T-helper 2 cell treated with Interferon-gamma antibody and Interleukin-4, amounts not matched to agents 100 ng/mL and 5 ng/mL, for 36 hours (primary cell): ENCODE measurements around the gene PBX4. TPM values are rescaled to one million over a fixed set of nuclear protein-coding genes. Genes with fewer than 3 reads are reported as not detected.
"Not testable (repeated sequence)": the region's sequence is repeated elsewhere in the genome, so short reads cannot be mapped to it uniquely, and the experiment has no call there.

Experiments
- intact Hi-C: fragments of 100-400 bp; cut with micrococcal nuclease; formaldehyde crosslinking; loops from one replicate; pipeline ENCODE4 v1.15.1; 2023
- total RNA-seq: library from RNA; stranded (reverse); gene quantifications from 2 replicates; pipeline ENCODE4 v1.2.3, GENCODE V29; 2022

PBX4 gene
- total RNA-seq, 1 donor from 2014 or later, result 26.0 TPM

DNA sequence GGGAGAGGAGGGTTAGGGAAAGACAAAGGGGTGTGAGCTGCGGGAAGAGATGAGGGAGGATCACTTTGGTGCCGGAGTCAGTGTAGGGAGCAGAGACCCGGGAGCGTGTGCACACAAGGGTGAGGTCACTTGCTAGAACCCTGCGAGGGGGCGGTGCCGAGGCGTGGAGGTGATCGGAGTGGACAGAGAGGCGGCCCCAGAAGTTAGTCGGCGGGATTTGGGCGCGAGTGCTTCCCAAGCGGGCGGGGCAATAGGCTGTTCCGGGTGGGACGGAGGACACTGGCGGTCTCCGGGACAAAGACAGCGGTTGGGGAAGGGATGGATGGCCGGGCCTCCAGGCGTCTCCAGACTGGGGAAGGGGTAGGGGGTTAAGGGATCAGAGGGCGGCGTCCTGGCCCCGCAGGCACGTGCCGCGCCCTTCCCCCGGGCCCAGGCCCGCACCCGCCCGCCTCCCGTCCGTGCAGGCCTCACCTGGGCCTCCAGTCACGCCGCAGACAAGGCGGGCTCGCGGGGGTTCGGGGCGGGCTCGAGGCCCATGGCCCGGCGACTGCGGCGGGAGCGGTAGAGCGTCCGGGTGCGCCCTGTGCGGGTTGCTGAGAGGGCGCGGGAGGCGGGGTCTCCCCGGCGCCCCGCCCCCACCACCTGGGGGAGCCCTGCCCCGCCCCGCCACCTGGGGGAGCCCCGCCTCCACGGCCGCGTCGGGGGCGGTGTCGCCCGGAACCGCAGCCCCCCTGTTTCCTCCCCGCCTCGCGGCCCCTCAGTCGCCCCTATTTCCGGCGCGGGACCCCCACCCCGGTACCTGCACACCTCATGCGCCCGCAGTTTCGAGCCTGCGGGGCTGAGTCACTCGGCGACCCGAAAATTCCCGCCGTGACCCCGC lies 9.4 kb upstream of the PBX4 start, which contains the start of gene LPAR2:
LPAR2 (minus strand) TSS at position 600 of the 880 bp plus-strand sequence. CDS start 945 bp downstream, outside the sequence.
- intact Hi-C loops, result loop anchor here (1.0 to 5.0 kb wide), 3 partner anchors 10 to 86 kb away; partner anchors contain the start of genes GMIP and PBX4

DNA sequence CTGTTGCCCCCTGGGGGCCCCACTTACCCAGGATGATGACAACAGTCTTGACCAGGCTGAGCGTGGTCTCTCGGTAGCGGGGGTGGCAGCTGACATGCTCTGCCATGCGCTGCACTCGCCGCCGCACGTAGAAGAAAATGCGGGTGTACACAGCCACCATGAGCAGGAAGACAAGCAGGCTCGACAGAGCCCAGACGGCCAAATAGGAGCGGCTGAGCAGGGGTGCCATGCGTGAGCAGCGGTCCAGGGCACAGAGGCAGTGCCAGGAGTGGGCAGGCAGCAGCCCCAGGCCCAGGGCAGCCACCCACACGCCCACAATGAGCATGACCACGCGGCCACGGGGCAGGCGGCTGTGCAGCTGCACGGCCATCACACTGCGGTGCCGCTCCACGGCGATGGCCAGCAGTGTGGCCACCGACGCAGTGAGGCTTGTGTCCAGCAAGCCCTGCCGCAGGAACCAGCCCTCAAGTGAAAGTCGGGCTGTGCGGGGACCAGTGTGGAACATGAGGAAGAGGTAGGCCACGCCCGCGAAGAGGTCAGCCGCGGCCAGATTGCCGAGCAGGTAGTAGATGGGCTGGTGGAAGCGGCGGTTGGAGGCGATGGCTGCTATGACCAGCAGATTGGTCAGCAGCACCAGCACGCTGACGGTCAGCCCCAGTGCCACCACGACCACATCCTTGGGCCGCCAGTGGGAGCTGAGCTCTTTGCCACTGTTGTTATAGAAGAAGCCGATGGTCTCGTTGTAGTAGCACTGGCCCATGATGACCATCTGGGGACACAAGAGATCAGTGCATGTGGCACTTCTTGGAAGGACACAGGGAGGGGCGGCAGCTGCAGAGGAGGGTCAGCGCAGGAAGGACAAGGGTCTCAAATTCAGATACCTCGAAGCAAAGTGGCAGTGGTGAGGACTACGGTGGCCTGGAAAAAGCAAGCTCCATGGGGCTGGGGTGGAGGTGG lies 8.3 kb upstream of the PBX4 start:
- intact Hi-C loops, result loop anchor here (1.0 to 5.0 kb wide), 2 partner anchors 17 to 84 kb away; partner anchors contain the start of gene GMIP

DNA sequence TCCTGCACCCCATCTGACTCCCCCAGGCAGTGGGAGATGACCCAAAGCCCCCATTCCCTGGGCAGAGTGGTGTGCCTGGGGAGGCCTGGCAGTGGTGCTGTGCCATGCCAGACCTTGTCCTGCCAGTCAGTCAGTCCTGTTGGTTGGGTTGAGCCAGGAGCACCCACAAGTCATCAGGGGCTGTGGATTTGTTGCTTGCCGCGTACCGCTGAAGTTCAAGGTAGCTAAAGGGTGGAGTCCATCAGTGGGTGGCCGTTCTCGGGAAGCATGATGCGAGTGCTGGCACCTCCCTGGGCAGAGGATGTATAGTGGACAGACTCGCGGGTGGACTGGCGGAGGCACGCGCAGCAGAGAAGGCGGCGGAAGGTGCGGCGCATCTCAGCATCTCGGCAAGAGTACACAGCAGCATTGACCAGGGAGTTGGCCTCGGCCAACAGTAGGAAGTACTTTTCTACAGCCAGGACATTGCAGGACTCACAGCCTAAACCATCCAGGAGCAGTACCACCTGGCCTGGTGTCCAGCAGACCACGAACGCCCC lies 5.6 kb upstream of the PBX4 start:
- intact Hi-C loops, result no loop called here

DNA sequence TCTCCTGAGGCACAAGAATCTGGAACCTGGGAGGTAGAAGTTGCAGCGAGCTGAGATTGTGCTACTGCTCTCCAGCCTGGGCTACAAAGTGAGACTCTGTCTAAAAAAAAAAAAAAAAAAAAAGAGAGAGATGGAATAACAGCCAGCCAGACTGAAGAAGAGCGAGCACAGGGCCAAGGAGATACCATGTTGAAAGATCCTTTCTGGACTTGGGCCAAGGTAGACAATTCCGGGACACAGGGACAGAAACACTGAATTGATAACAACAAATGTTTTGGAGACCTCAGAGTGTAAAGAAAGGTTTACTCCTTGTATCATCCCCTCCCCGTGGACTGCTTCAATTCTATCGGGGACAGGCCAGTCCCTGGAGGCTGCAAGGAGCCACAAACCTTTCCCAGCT lies 4.9 kb upstream of the PBX4 start:
- intact Hi-C loops, result no loop called here

DNA sequence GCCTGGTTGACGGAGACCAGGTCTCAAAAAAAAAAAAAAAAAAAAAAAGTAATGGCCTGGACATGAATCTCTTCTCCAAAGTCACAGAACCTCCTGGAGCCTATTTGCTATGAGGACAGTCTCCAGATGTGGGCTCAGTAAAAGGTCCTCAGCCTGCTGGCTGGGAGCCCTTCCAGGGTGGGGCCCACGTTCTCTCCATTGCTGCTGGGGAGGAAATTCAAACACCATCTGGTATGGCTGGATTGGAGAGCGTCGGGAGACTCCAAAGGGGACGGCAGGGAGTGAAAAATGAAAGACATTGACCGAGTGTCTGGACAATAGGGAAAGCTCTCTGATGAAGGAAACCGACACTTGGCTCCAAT lies 1.3 kb upstream of the PBX4 start:
- intact Hi-C loops, result no loop called here

DNA sequence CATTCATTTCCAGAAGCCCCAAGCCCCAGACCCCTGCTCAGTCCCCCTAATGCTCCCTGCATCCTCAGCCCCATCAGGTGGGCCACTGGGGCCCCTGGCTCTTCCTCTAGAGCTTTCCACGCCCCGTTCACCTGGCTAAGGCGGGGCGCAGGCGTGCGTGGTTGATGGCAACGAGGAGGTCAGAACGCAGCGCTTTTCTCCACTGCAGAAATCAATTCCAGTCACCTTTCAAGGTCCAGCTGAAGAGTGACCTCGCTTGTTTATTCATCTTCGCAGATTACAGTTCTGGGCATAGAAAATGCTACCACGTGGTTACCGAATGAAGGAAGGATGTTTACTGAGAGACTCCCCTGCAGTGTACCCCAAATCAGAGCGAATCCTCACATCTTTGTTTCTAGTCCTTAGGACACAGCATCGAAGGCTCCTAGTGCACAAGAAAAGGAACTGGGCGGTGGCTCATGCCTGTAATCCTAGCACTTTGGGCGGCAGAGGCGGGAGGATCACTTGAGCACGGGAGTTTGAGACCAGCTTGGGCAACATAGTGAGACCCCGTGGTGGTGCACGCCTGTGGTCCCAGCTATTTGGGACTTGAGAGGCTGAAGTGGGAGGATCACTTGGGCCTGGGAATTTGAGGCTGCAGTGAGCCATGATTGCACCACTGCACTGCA lies 828 bp upstream of the PBX4 start:
- intact Hi-C loops, result no loop called here

DNA sequence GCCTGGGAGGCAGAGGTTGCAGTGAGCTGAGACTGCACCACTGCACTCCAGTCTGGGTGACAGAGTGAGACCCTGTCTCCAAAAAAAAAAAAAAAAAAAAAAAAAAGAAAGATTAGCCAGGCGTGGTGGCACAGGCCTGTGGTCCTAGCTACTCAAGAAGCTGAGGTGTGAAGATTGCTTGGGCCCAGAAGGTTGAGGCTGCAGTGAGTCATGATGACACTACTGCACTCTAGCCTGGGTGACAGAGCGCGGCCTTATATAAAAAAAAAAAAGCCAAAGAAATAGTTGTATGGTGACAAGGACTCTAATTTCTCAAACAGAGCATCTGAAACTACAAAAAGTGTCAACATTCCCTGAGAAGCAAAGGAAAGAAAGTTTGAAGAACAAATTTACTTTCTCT lies 3.4 kb downstream of the PBX4 start:
- intact Hi-C loops, result no loop called here

DNA sequence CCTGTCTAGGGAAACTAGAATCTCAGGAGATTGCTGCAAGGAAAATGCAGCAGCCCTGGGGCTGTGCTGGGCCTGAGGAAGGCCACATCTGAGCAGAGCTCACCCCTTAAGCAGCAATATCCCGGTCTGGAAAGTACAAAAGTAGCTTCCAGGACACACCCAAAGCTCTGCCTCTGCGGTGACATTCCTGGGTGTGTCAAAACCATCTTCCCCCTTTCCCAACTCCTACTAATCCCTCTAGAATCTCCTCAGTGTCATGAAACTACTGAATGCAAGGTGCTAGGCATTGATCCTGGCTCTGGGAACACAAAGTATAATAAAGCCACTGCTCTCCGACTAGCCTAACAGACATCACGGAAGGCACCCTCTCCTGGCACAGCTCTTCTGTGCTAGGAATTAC lies 5.0 kb downstream of the PBX4 start:
- intact Hi-C loops, result no loop called here

DNA sequence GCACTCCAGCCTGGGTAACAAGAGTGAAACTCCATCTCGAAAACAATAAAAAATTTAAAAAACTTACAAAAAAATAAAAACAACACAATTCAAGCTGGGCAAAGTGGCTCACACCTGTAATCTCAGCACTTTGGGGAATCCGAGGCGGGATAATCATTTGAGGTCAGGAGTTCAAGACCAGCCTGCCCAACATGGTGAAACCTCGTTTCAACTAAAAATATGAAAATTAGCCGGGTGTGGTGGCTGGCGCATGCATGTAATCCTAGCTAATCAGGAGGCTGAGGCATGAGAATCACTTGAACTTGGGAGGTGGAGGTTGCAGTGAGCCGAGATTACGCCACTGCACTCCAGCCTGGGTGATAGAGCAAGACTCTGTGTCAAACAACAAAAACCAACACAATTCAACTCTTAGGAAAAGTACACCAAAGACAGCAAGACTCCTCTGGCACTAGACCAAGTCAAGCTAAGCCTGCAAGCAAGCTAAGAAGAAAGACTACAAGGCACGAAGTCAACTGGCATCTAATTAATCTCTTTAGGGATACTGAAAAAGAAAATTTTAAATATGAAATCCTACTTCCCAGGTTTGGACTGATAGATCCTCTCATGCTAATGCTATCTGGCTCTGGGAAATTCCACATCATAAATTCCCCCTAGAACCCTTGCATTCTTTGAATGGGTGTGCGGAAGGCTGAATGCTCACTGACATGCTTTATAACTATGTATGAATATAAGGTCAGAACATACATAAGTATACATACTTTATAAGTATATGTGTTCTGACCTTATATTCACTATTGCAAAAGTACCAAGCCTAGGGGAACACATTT lies 7.9 kb downstream of the PBX4 start:
- intact Hi-C loops, result no loop called here

DNA sequence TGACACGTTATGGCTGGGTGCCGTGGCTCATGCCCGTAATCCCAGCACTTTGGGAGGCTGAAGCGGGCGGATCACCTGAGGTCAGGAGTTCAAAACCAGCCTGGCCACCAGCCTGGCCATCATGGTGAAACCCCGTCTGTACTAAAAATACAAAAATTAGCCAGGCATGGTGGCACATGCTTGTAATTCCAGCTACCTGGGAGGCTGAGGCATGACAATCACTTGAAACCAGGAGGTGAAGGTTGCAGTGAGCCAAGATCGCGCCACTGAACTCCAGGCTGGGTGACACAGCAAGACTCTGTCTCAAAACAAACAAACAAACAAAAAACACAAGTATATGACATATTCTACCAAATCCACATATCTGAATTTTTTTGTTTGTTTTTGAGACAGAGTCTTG lies 11.8 kb downstream of the PBX4 start:
- intact Hi-C loops, result not testable (repeated sequence)

DNA sequence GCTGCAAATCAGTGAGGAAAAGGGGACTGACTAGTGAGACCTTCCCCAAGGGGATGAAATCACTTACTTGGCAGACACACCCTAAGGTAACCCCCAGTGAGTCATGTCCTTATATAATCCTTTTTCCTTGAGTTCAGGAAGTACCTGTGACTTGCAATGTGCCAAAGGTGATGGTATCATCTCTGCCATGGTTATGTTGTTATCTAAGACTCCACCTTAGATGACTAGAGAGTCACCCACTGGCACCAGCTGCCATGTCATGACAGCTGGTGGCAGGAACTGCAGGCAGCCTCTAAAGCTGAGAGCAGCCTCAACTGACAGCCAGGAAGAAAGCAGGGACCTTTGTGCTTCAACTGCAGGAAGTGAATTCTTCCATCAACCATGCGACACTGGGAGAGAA lies 12.5 kb downstream of the PBX4 start:
- intact Hi-C loops, result no loop called here

DNA sequence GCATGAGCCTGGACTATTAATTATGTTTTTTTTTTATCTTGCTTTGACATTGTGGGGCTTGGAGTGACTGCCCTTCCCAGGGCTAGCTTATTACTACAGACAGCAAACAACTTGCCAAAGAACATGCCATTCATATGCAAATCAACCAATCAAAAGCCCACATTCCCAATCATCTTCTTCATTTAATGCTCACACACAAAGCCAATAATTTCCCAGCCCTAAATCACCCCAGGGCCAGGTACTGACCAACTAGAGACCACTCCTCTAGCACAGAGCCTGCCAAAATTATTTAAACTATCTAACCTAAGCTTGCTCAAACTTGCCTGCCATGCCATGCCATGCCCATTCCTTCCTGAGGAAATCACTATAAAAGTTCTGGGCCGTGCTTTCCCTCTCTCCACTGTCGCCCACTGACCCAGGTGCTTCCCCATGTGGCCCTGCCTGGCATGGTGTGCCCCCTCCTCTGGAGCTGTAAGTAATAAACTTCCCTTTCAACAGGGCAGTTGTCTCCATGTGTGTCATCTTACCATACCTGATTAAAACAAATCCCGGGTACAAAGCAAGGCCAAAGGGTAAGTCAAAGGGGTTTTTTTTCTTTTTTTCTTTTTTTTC lies 15.7 kb downstream of the PBX4 start:
- intact Hi-C loops, result no loop called here

DNA sequence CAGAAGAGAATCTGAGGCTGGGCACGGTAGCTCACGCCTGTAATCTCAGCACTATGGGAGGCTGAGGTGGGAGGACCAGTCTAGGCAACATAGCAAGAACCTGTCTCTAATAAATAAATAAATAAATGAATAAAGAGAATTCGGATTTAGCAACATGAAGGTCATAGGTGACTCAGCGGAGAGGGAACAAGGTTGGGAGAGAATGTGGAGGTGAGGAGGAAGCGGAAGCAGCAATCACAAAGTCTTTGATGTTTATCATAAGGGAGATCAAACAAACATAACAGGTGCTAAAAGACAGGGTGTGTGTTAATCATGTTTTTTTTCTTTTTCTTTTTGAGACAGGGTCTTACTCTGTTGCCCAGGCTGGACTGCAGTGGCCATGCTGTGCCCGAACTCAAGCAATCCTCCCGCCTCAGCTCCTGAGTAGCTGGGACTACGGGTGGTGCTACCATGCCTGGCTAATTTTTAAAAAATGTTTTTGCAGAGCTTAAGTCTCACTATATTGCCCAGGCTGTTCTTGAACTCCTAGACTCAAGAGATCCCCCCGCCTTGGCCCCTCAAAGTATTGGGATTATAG lies 16.3 kb downstream of the PBX4 start:
- intact Hi-C loops, result no loop called here

DNA sequence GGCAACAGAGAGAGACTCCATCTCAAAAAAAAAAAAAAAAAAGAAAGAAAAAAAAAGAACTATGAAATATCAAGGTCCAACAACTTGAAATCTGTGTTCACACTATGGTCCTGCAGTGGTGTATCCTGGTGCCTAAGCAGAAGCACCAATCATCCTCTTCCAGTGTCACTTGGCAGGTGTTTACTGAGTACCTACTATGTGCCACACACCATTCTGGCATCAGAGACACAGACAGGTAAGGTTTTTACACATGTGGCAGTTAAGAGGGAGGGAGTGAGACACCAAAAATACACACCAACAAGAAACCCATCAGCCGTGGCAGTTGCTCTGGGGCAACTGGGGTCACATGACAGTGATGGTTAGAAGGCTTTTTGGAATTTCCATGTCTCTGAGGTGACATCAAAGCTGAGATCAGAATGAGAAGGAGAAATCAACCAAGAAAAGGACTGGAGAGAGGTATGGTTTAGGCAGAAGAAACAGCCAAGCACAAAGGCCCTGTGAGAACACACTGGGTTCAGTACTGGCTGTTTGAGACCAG lies 17.6 kb downstream of the PBX4 start:
- intact Hi-C loops, result no loop called here

DNA sequence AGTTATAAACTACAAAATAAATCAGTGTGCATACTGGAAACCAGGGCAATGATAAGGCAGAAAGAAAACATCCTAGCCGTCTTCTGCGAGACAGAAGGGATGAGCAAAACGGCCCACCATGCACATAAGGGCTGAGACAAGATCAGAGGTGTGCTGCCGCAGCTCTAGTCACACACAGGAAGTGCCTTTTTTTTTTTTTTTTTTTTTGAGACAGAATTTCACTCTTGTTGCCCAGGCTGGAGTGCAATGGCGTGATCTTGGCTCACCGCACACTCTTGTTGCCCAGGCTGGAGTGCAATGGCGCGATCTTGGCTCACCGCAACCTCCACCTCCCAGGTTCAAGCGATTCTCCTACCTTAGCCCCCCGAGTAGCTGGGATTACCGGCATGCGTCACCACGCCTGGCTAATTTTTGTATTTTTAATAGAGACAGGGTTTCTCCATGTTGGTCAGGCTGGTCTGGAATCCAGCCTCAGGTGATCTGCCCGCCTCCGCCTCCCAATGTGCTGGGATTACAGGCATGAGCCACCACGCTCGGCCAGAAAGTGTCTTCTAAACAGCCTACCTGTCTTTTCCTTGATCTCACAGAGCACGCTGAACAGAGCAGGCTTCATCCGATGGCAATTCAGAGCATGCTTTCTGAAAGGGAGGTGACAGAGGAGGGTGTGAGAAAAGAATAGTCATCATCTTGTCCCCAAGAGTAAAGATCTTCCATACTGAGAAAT lies 19.6 kb downstream of the PBX4 start:
- intact Hi-C loops, result loop anchor here (1.0 to 2.0 kb wide), 5 partner anchors 10 to 69 kb away; partner anchors contain the start of genes ATP13A1, GMIP, PBX4 and ZNF101

DNA sequence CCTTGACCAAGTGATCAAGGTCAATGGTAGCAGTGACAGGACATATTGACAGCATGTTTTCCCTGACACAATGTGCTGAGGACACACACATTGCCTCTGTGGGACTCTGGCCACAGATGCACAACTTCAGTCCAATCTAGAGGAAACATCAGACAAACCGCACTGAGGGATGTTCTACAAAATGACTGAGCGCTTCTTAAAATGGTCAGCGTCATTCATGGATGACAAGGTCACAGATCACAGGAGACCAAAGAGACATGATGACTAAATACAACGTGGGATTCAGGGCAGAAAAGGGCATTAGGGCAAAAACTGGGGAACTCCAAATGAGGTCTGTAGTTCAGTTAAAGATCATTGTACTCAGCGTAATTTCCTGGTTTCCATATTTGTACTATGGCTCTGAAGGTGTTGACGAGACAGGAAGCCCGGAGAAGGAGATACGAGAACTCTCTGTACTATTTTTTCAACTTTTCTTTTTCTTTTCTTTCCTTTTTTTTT lies 20.6 kb downstream of the PBX4 start:
- intact Hi-C loops, result loop anchor here (1.0 to 2.0 kb wide), 5 partner anchors 9 to 70 kb away; partner anchors contain the start of genes ATP13A1, GMIP, PBX4 and ZNF101

DNA sequence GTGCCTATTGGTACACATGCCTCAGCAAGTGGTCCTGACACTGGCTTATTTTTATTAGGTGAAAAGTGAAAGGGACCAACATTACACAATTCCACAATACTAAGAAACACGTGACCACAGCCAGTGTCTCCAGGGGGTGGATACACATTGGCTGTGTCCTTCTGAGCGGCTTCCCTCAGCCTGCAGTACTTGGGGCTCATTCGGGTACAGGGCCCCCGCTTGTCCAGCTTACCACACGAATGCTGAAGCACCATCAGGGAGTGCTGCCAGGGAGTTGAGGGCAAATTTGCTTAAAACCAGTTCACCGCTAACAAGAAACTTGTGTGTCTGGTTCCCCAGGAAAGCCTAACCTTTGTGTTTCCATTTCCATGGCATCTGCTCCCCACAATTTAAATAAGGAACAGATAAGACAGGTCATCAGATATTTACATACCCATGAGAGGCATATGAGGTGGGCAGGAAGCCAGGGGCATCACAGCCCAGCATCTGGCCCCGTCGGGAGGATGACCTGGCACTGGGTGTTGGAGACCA lies 23.3 kb downstream of the PBX4 start:
- intact Hi-C loops, result no loop called here

DNA sequence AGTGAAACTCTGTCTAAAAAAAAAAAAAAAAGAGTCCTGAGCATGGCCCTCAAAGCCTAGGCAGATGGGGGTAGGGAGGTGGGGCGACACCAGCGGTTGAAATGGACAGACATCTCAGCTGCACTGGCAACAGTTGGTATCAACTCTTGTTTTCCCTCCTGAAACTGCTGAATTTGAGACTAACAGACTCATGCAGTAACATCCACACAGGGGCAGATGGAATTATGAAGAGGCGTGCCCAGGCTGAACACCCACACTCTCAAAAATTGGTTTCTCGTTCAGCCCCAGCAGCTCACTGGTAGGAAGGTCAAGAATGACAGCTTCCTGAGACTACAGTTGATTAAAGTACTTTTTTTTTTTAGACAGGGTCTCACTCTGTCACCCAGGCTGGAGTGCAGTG lies 24.1 kb downstream of the PBX4 start:
- intact Hi-C loops, result no loop called here
